ENCODE data around the gene PIGL. TPM values are rescaled to one million over a fixed set of nuclear protein-coding genes. Genes with fewer than 3 reads are reported as not detected.
"Not testable (repeated sequence)": the region's sequence is repeated elsewhere in the genome, so short reads cannot be mapped to it uniquely, and the experiment has no call there.

PIGL gene
- total RNA-seq, 1 experiment from 2014 or later: 59.2 TPM

DNA sequence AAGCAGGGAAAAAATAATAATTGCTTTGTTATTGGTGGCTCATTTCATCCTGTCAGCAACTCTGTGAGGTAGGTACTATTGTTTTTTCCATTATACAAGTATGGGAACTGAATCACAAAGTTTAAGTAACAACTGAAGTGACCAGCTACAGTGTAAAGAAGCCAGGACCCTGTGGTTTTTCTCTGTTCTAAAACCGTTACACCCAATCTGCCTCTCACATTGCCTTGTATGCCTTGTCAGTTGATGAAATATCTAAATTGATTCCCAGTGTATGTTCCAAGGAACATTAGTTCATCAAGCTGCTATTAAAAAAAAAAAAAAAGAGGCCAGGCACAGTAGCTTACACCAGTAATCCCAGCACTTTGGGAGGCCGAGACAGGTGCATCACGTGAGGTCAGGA lies 5.4 kb downstream of the PIGL start:
- H3K27ac ChIP-seq: no peak overlapping the region
- H3K27me3 ChIP-seq (ENCODE audit: insufficient read depth, low read depth): no peaks in the 10 kb centered on the region
- no peak for DNase-seq
- 0 out of 2 replicates have a peak, but pooled peaks cover 6% of the 10 kb centered on the region for H3K4me1 ChIP-seq (replicated peaks; ENCODE audit: insufficient read depth)
- H3K36me3 ChIP-seq (ENCODE audit: low read depth): no peaks in the 10 kb centered on the region
- H3F3A ChIP-seq (ENCODE audit: insufficient read depth, low read depth): no peaks in the 10 kb centered on the region
- CTCF ChIA-PET: no interaction called here
- H3K9me2 ChIP-seq (ENCODE audit: insufficient read depth): no peaks in the 10 kb centered on the region
- H3K79me2 ChIP-seq (ENCODE audit: low read depth): peaks cover 30% of the 10 kb centered on the region
- H2AFZ ChIP-seq: no peak overlapping the region
- no TSS peak for BruUV-seq (replicated peaks)
- intact Hi-C loops (cut with micrococcal nuclease; ENCODE audit: unreplicated experiment): no loop called here
- no peaks in the 10 kb centered on the region for H3K9me3 ChIP-seq (ENCODE audit: insufficient read depth, low read depth)
- H3K4me3 ChIP-seq: no peak overlapping the region
- H4K20me1 ChIP-seq (ENCODE audit: insufficient read depth): no peaks in the 10 kb centered on the region; the same call in 1 of the 2 replicates
- no peak for TF ChIP-seq EZH2 (IDR thresholded peaks at IDR 0.05; ENCODE audit: low read depth)
- TF ChIP-seq, protein P1, sequence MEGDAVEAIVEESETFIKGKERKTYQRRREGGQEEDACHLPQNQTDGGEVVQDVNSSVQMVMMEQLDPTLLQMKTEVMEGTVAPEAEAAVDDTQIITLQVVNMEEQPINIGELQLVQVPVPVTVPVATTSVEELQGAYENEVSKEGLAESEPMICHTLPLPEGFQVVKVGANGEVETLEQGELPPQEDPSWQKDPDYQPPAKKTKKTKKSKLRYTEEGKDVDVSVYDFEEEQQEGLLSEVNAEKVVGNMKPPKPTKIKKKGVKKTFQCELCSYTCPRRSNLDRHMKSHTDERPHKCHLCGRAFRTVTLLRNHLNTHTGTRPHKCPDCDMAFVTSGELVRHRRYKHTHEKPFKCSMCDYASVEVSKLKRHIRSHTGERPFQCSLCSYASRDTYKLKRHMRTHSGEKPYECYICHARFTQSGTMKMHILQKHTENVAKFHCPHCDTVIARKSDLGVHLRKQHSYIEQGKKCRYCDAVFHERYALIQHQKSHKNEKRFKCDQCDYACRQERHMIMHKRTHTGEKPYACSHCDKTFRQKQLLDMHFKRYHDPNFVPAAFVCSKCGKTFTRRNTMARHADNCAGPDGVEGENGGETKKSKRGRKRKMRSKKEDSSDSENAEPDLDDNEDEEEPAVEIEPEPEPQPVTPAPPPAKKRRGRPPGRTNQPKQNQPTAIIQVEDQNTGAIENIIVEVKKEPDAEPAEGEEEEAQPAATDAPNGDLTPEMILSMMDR (conservative IDR thresholded peaks at IDR 0.05): no peak
- H3K4me2 ChIP-seq: no peak overlapping the region
- POLR2A ChIA-PET (ENCODE audit: unreplicated experiment): no interaction called here

DNA sequence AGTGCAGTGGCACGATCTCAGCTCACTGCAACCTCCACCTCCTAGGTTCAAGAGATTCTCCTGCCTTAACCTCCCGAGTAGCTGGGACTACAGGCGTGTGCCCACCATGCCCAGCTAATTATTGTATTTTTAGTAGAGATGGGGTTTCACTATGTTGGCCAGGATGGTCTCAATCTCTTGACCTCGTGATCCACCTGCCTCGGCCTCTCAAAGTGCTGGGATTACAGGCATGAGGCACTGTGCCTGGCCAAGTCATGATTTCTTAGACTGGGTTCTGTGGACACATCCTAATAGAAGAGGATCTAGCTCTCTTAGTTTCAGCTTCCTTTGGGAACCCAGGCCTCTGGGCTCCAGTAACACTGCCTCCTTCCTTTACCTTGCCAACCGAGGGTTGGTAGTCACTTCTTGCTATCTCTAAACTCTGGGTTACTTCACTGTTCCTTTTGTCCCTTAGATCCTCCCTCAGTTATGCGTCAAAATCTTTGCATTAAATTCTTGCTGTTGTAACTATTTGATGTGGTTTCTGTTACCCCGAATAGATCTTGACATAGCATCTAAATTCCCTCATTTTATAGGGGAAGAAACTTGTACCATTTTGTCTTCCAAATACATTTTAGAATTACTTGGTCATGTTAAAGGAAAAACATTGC lies 13.0 kb downstream of the PIGL start:
- BruUV-seq (replicated peaks); POLR2A ChIA-PET (ENCODE audit: unreplicated experiment): not testable (repeated sequence)
- CTCF ChIA-PET: interaction anchor here (0.7 kb wide), 1 partner anchor 123 kb away, joined by 4 read pairs; no protein-coding TSS in a partner anchor

DNA sequence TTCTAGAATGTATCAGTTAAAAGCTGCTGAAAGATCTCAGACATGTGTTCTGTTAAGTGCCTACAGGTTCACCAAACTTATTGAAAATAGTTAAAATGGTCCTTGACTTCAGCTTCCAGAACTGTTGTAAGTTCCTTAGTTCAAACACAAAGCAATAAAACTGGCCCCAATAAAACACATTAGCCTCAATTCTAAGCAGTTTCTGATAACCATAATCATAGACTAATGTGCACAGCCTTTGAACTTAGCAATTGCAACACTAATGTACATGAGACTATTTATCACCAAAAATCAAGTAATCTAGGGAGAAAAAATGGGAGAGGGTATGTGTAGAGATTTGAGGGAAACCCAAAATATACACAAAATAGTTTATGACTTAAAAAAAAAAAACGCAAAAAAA lies 15.4 kb downstream of the PIGL start:
- no peaks in the 10 kb centered on the region for H3K9me3 ChIP-seq (ENCODE audit: insufficient read depth, low read depth)
- H2AFZ ChIP-seq: no peak overlapping the region
- peaks cover 4% of the 10 kb centered on the region; the same call in 1 of the 2 replicates for H3K79me2 ChIP-seq (ENCODE audit: low read depth)
- H3K27ac ChIP-seq: no peak overlapping the region
- intact Hi-C loops (cut with micrococcal nuclease; ENCODE audit: unreplicated experiment): no loop called here
- ChIA-PET POLR2A (ENCODE audit: unreplicated experiment) (interaction anchor here (0.5 to 0.7 kb wide), 2 partner anchors 28 to 67 kb away, joined by 3 to 4 read pairs; no protein-coding TSS in a partner anchor), CTCF (no interaction called here)
- BruUV-seq (replicated peaks): no TSS peak
- H3K4me3 ChIP-seq: no peak overlapping the region
- no peak for TF ChIP-seq EZH2 (IDR thresholded peaks at IDR 0.05; ENCODE audit: low read depth)
- TF ChIP-seq, protein P1 (conservative IDR thresholded peaks at IDR 0.05): no peak
- H3K4me1 ChIP-seq (replicated peaks; ENCODE audit: insufficient read depth): no peaks in the 10 kb centered on the region
- 0 out of 2 replicates have a peak, but pooled peaks cover 3% of the 10 kb centered on the region for H3K36me3 ChIP-seq (ENCODE audit: low read depth)
- H3K4me2 ChIP-seq: no peak overlapping the region
- no peaks in the 10 kb centered on the region for H4K20me1 ChIP-seq (ENCODE audit: insufficient read depth)
- H3F3A ChIP-seq (ENCODE audit: insufficient read depth, low read depth): no peaks in the 10 kb centered on the region
- no peaks in the 10 kb centered on the region for H3K27me3 ChIP-seq (ENCODE audit: insufficient read depth, low read depth)
- no peaks in the 10 kb centered on the region for H3K9me2 ChIP-seq (ENCODE audit: insufficient read depth)
- DNase-seq: no peak

More for the DNA sequence above, 13.0 kb downstream of the PIGL start:
- intact Hi-C loops (cut with micrococcal nuclease; ENCODE audit: unreplicated experiment); H3K79me2 ChIP-seq (ENCODE audit: low read depth); DNase-seq; H3K9me2 ChIP-seq (ENCODE audit: insufficient read depth); H3K9me3 ChIP-seq (ENCODE audit: insufficient read depth, low read depth); H3K4me2 ChIP-seq; H3K27me3 ChIP-seq (ENCODE audit: insufficient read depth, low read depth); H3K4me3 ChIP-seq; H4K20me1 ChIP-seq (ENCODE audit: insufficient read depth); H3F3A ChIP-seq (ENCODE audit: insufficient read depth, low read depth); H3K27ac ChIP-seq; H3K36me3 ChIP-seq (ENCODE audit: low read depth); H2AFZ ChIP-seq; H3K4me1 ChIP-seq (replicated peaks; ENCODE audit: insufficient read depth): not testable (repeated sequence)

DNA sequence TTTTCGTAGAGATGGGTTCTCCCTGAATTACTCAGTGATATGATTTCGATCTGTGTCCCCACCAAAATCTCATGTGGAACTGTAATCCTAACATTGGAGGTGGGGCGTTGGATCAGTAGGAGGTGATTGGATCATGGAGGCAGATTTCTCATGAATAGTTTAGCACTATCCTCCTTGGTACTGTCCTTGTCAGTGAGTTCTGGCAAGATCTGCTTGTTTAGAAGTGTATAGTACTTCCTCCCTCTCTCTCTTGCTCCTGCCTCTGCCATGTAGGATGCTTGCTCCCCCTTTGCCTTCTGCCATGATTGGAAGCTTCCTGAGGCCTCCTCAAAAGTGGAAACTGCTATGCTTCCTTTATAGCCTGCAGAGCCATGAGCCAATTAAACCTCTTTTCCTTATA lies 22.9 kb downstream of the PIGL start:
- intact Hi-C loops (cut with micrococcal nuclease; ENCODE audit: unreplicated experiment): no loop called here
- BruUV-seq (replicated peaks): no TSS peak
- no peak for DNase-seq

More for the DNA sequence above, 22.9 kb downstream of the PIGL start:
- no peaks in the 10 kb centered on the region for H3K4me1 ChIP-seq (replicated peaks; ENCODE audit: insufficient read depth)
- no peak overlapping the region for H3K4me3 ChIP-seq
- no peaks in the 10 kb centered on the region for H3K9me3 ChIP-seq (ENCODE audit: insufficient read depth, low read depth)
- CTCF ChIA-PET: no interaction called here
- no peak overlapping the region for H3K4me2 ChIP-seq
- H3K27me3 ChIP-seq (ENCODE audit: insufficient read depth, low read depth): no peaks in the 10 kb centered on the region
- no peak overlapping the region for H3K27ac ChIP-seq
- H3K79me2 ChIP-seq (ENCODE audit: low read depth): no peaks in the 10 kb centered on the region
- TF ChIP-seq EZH2 (IDR thresholded peaks at IDR 0.05; ENCODE audit: low read depth): no peak
- TF ChIP-seq, protein P1 (conservative IDR thresholded peaks at IDR 0.05): no peak
- H3K36me3 ChIP-seq (ENCODE audit: low read depth): no peaks in the 10 kb centered on the region
- no peaks in the 10 kb centered on the region for H3F3A ChIP-seq (ENCODE audit: insufficient read depth, low read depth)
- POLR2A ChIA-PET (ENCODE audit: unreplicated experiment): no interaction called here
- H2AFZ ChIP-seq: no peak overlapping the region
- H4K20me1 ChIP-seq (ENCODE audit: insufficient read depth): no peaks in the 10 kb centered on the region
- no peaks in the 10 kb centered on the region for H3K9me2 ChIP-seq (ENCODE audit: insufficient read depth)

Data from PC-9 (cell line).